ENCODE results near the gene DDX27. TPM values are rescaled to one million over a fixed set of nuclear protein-coding genes. Genes with fewer than 3 reads are reported as not detected.
A peak's percentile ranks its signal among the peaks of the same experiment; 100 is the strongest.

The DDX27 gene
- total RNA-seq, 4 donors from 2014 or later, result 30.4 to 45.8 (median 38.2) TPM

- Histone ChIP-seq H3K9me3 (no peaks in the 10 kb centered on the region), H3K4me3 (replicated peaks in 1 of 3) (no peak overlapping the region), H3K4me1 (no peaks in the 10 kb centered on the region), H3K27ac (no peak overlapping the region), H3K27me3 (no peaks in the 10 kb centered on the region), H3K36me3 (peaks cover 76 to 88% of the 10 kb centered on the region in 2 donors)
- intact Hi-C loops (cut with DNase I), result no loop called here
- no peak for DNase-seq
- 91 to 94% methylated on average over 6 of the region's 6 CpGs for WGBS, 2 donors
- no peak for TF ChIP-seq POLR2A (IDR thresholded peaks at IDR 0.05)
- TF ChIP-seq, protein P1, sequence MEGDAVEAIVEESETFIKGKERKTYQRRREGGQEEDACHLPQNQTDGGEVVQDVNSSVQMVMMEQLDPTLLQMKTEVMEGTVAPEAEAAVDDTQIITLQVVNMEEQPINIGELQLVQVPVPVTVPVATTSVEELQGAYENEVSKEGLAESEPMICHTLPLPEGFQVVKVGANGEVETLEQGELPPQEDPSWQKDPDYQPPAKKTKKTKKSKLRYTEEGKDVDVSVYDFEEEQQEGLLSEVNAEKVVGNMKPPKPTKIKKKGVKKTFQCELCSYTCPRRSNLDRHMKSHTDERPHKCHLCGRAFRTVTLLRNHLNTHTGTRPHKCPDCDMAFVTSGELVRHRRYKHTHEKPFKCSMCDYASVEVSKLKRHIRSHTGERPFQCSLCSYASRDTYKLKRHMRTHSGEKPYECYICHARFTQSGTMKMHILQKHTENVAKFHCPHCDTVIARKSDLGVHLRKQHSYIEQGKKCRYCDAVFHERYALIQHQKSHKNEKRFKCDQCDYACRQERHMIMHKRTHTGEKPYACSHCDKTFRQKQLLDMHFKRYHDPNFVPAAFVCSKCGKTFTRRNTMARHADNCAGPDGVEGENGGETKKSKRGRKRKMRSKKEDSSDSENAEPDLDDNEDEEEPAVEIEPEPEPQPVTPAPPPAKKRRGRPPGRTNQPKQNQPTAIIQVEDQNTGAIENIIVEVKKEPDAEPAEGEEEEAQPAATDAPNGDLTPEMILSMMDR (IDR thresholded peaks at IDR 0.05), result no peak
Observed at GRCh38 chr20:49234831-49235230, 15.6 kb downstream of the DDX27 start.

DNA sequence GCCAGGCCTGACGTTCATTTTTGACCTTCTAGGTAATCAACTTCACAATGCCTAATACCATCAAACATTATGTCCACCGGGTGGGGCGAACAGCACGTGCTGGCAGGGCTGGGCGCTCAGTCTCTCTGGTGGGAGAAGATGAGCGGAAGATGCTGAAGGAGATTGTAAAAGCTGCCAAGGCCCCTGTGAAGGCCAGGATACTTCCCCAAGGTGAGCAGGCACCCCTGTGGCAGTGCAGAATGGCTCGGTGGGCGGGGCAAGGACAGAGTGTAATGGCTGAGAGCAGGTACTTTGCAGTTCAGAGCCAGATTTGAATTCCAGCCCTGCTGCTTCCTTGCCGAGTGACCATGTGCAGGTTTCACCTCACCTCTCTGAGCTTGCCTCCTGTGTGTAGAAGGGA is 17.1 kb downstream of the DDX27 start:
- intact Hi-C loops (cut with DNase I), result no loop called here
- Histone ChIP-seq H3K4me1 (no peaks in the 10 kb centered on the region), H3K36me3 (peaks cover 72 to 78% of the 10 kb centered on the region in 2 donors), H3K27me3 (no peaks in the 10 kb centered on the region), H3K4me3 (replicated peaks in 1 of 3) (no peak overlapping the region), H3K9me3 (no peaks in the 10 kb centered on the region), H3K27ac (no peak overlapping the region)
- TF ChIP-seq, protein P1 (IDR thresholded peaks at IDR 0.05), result no peak
- no peak for TF ChIP-seq POLR2A (IDR thresholded peaks at IDR 0.05)
- DNase-seq, result no peak
- WGBS, 2 donors, result 96% methylated on average over 9 of the region's 9 CpGs

- Histone ChIP-seq H3K27me3 (no peaks in the 10 kb centered on the region), H3K9me3 (no peaks in the 10 kb centered on the region)
Observed at GRCh38 chr20:49237531-49237930, 18.3 kb downstream of the DDX27 start.

DNA sequence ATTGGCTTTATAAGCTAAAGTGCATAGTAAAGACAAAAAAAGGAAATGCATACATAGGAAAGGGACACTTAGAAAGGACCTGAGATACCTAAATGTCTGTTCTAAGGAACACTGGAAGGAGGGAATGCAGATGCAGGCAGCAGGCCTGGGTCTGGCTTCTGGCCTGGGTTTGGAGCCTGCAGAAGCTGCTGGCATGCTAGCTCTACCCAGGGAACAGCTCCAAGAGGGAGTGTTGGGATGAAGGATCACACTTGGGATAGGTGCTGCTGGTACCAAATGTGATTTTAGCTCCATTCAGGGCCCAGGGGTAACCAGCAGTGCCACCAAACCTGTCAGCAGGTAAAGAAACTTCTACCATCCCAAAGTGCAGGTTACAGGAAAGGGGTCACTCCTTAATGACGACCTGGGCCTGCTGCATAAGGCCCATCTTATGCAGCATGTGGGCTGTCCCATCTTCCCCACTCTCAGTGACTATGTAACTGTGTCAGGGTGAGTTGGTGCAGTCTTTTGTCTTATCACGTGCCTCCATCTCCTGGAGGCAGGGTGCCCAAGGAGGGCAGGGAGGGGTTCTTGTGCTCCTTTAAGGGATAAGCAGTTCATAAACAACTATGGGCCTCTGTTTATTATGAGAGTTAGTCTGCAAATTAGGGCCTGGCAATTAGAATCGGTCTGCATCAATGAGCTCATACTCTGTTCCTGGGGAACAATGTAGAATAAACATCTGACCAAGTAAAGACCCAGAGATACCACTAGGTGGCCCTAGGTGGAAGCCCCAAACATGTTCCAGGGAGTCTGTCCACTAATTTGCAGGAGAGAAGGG is 26.9 kb downstream of the DDX27 start:
- peaks cover 74 to 88% of the 10 kb centered on the region in 2 donors for H3K36me3 ChIP-seq
- no peak overlapping the region for H3K4me3 ChIP-seq (replicated peaks in 1 of 3)
- H3K9me3 ChIP-seq, result no peaks in the 10 kb centered on the region
- intact Hi-C loops (cut with DNase I), result loop anchor here (5.0 to 10.0 kb wide), 2 partner anchors 81 to 239 kb away; partner anchors contain the start of gene KCNB1
- no peak overlapping the region for H3K27ac ChIP-seq
- no peak for TF ChIP-seq POLR2A (IDR thresholded peaks at IDR 0.05)
- TF ChIP-seq, protein P1 (IDR thresholded peaks at IDR 0.05), result peak in 5 of 6 experiments; percentile 49 to 70 (median 64)
- no peaks in the 10 kb centered on the region for H3K27me3 ChIP-seq
- DNase-seq, result peak; percentile 21 to 39
- H3K4me1 ChIP-seq, result no peaks in the 10 kb centered on the region
- WGBS, 2 donors, result 55 to 70% methylated on average over 2 to 3 of the region's 3 CpGs

More at GRCh38 chr20:49237531-49237930, 18.3 kb downstream of the DDX27 start:
- Histone ChIP-seq H3K4me1 (no peaks in the 10 kb centered on the region), H3K27ac (no peak overlapping the region), H3K4me3 (replicated peaks in 1 of 3) (no peak overlapping the region), H3K36me3 (peaks cover 71 to 80% of the 10 kb centered on the region in 2 donors)
- WGBS, 2 donors, result 93 to 94% methylated on average over 4 of the region's 4 CpGs
- intact Hi-C loops (cut with DNase I), result no loop called here
- DNase-seq, result no peak
- TF ChIP-seq, protein P1 (IDR thresholded peaks at IDR 0.05), result no peak
- TF ChIP-seq POLR2A (IDR thresholded peaks at IDR 0.05), result no peak

GRCh38 chr20:49247169-49247723 is 28.0 kb downstream of the DDX27 start:
- Histone ChIP-seq H3K27ac (no peak overlapping the region), H3K9me3 (no peaks in the 10 kb centered on the region), H3K36me3 (peaks cover 80 to 89% of the 10 kb centered on the region in 2 donors), H3K4me1 (no peaks in the 10 kb centered on the region), H3K4me3 (replicated peaks in 1 of 3) (no peak overlapping the region), H3K27me3 (no peaks in the 10 kb centered on the region)
- no peak for DNase-seq
- intact Hi-C loops (cut with DNase I), result loop anchor here (5.0 to 10.0 kb wide), 2 partner anchors 80 to 238 kb away; partner anchors contain the start of gene KCNB1
- TF ChIP-seq, protein P1 (IDR thresholded peaks at IDR 0.05), result no peak
- TF ChIP-seq POLR2A (IDR thresholded peaks at IDR 0.05), result no peak
- 93 to 94% methylated on average over 8 of the region's 8 CpGs for WGBS, 2 donors
